WTC11 (cell line): Measurements from ENCODE around the gene EEFSEC.

ENCODE experiments used
- ZNF263 ChIP-seq: sonication (generic); formaldehyde crosslinking; IDR thresholded peaks from 2 replicates; pipeline ENCODE4 v1.8.1; 2022; ENCODE audit warnings: low read depth, mild to moderate bottlenecking, moderate library complexity, missing genetic modification reagents
- ZNF671 ChIP-seq: fragments of 250-450 bp; sonication (Bioruptor Pico); IDR thresholded peaks from 2 replicates; pipeline ENCODE4 v1.8.0; 2021; ENCODE audit warnings: mild to moderate bottlenecking
- TF ChIP-seq, protein P1 (sequence below): sonication (generic); formaldehyde crosslinking; IDR thresholded peaks from 2 replicates; pipeline ENCODE4 v1.8.0; 2022; ENCODE audit warnings: missing genetic modification reagents
- TF ChIP-seq, protein P2 (sequence below): fragments of 200-600 bp; IDR thresholded peaks from 2 replicates; pipeline ENCODE4 v1.8.0; 2022; ENCODE audit warnings: antibody characterized with exemption
- TF ChIP-seq, protein P3 (sequence below): sonication (generic); formaldehyde crosslinking; IDR thresholded peaks from 2 replicates; pipeline ENCODE4 v1.8.1; 2023; ENCODE audit warnings: mild to moderate bottlenecking, moderate library complexity, missing genetic modification reagents
- TF ChIP-seq, protein P4 (sequence below): fragments of 250-450 bp; sonication (Bioruptor Pico); IDR thresholded peaks from 2 replicates; pipeline ENCODE4 v2.1.2; 2022; ENCODE audit warnings: mild to moderate bottlenecking, moderate library complexity

DNA sequence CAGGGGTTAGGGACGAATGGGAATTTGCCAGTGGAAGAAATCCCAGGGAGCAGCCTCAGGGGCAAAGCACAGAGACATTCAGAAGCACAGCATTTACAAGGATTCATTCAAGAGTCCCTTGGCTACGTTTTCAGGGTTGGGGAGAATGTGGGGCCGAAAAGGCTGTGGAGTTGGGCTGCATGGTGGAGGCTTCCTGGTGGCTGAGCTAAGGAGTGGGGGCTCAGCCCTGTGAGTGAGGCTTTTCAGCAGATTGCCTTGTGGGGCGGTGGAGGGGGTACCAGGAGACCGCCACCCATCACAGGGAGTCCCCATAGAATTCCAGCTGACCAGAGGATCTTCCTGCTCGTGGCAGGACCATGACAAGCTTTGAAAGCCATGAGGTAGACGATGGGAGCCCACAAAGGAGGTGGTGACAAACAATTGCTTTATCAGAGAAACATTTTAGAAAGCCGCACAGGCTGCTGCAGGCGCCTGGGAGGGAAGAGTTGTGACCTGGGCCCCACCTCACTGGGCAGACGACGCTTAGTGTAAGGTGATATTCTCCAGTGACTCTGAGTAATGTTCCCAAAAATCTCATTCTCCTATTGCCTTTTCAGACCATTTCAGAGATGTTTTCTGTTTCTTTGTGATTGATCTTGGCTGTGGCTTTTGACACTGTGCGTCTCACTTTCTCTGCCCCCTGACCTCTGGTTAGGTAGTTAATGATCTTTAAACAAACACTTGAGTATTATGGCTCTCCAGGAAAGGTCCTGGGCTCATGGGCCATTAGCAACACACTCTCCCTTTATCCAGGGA, 185.5 kb downstream of the EEFSEC start:
- TF ChIP-seq, protein P1, sequence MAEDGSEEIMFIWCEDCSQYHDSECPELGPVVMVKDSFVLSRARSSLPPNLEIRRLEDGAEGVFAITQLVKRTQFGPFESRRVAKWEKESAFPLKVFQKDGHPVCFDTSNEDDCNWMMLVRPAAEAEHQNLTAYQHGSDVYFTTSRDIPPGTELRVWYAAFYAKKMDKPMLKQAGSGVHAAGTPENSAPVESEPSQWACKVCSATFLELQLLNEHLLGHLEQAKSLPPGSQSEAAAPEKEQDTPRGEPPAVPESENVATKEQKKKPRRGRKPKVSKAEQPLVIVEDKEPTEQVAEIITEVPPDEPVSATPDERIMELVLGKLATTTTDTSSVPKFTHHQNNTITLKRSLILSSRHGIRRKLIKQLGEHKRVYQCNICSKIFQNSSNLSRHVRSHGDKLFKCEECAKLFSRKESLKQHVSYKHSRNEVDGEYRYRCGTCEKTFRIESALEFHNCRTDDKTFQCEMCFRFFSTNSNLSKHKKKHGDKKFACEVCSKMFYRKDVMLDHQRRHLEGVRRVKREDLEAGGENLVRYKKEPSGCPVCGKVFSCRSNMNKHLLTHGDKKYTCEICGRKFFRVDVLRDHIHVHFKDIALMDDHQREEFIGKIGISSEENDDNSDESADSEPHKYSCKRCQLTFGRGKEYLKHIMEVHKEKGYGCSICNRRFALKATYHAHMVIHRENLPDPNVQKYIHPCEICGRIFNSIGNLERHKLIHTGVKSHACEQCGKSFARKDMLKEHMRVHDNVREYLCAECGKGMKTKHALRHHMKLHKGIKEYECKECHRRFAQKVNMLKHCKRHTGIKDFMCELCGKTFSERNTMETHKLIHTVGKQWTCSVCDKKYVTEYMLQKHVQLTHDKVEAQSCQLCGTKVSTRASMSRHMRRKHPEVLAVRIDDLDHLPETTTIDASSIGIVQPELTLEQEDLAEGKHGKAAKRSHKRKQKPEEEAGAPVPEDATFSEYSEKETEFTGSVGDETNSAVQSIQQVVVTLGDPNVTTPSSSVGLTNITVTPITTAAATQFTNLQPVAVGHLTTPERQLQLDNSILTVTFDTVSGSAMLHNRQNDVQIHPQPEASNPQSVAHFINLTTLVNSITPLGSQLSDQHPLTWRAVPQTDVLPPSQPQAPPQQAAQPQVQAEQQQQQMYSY (CRISPR knock-in tag): no peak
- TF ChIP-seq, protein P2, sequence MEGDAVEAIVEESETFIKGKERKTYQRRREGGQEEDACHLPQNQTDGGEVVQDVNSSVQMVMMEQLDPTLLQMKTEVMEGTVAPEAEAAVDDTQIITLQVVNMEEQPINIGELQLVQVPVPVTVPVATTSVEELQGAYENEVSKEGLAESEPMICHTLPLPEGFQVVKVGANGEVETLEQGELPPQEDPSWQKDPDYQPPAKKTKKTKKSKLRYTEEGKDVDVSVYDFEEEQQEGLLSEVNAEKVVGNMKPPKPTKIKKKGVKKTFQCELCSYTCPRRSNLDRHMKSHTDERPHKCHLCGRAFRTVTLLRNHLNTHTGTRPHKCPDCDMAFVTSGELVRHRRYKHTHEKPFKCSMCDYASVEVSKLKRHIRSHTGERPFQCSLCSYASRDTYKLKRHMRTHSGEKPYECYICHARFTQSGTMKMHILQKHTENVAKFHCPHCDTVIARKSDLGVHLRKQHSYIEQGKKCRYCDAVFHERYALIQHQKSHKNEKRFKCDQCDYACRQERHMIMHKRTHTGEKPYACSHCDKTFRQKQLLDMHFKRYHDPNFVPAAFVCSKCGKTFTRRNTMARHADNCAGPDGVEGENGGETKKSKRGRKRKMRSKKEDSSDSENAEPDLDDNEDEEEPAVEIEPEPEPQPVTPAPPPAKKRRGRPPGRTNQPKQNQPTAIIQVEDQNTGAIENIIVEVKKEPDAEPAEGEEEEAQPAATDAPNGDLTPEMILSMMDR: no peak
- TF ChIP-seq, protein P3, sequence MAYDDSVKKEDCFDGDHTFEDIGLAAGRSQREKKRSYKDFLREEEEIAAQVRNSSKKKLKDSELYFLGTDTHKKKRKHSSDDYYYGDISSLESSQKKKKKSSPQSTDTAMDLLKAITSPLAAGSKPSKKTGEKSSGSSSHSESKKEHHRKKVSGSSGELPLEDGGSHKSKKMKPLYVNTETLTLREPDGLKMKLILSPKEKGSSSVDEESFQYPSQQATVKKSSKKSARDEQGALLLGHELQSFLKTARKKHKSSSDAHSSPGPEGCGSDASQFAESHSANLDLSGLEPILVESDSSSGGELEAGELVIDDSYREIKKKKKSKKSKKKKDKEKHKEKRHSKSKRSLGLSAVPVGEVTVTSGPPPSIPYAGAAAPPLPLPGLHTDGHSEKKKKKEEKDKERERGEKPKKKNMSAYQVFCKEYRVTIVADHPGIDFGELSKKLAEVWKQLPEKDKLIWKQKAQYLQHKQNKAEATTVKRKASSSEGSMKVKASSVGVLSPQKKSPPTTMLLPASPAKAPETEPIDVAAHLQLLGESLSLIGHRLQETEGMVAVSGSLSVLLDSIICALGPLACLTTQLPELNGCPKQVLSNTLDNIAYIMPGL (CRISPR knock-in tag): no peak
- TF ChIP-seq, protein P4, sequence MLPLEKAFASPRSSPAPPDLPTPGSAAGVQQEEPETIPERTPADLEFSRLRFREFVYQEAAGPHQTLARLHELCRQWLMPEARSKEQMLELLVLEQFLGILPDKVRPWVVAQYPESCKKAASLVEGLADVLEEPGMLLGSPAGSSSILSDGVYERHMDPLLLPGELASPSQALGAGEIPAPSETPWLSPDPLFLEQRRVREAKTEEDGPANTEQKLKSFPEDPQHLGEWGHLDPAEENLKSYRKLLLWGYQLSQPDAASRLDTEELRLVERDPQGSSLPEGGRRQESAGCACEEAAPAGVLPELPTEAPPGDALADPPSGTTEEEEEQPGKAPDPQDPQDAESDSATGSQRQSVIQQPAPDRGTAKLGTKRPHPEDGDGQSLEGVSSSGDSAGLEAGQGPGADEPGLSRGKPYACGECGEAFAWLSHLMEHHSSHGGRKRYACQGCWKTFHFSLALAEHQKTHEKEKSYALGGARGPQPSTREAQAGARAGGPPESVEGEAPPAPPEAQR (CRISPR knock-in tag): no peak
- TF ChIP-seq ZNF263 (no peak), ZNF671 (no peak)
